Peyer's patch (tissue), 4 donors: ENCODE results near the gene HIGD1C. TPM values are rescaled to one million over a fixed set of nuclear protein-coding genes. Genes with fewer than 3 reads are reported as not detected.

Experiments
- DNase-seq, 3 donors: peaks; one replicate each; pipeline ENCODE4 v3.0.0-alpha.2; 2017 to 2019
- H3K27ac ChIP-seq, 4 donors: fragments of 200-600 bp; sonication (generic); one replicate each; pipeline ENCODE4 v1.5.1; 2016 to 2019
- H3K27me3 ChIP-seq, 2 donors: fragments of 200-600 bp; sonication (generic); one replicate each; pipeline ENCODE4 v1.5.1; 2019
- H3K36me3 ChIP-seq, 3 donors: fragments of 200-600 bp; sonication (generic); one replicate each; pipeline ENCODE4 v1.5.1; 2016 to 2019
- H3K4me1 ChIP-seq, 4 donors: fragments of 200-600 bp; sonication (generic); one replicate each; pipeline ENCODE4 v1.5.1; 2016 to 2019
- H3K4me3 ChIP-seq, 4 donors: fragments of 200-600 bp; sonication (generic); 1 replicate in 3 of 4; 2 replicates in 1 of 4; pipeline ENCODE4 v1.5.1; 2016 to 2019; ENCODE audit warnings: mild to moderate bottlenecking in 1 of 4
- H3K9me3 ChIP-seq, 4 donors: fragments of 200-600 bp; sonication (generic); one replicate each; pipeline ENCODE4 v1.5.1; 2016 to 2019; ENCODE audit warnings: mild to moderate bottlenecking in 1 of 4
- POLR2A ChIP-seq, 2 donors: fragments of 450-650 bp; IDR thresholded peaks; one replicate each; pipeline ENCODE4 v1.5.1; 2017; ENCODE audit warnings: antibody characterized with exemption in 2 of 2, mild to moderate bottlenecking in 2 of 2, moderate library complexity in 2 of 2
- total RNA-seq, 4 donors: library from RNA; depleted of rRNA; stranded (reverse); fragments of >200 nt; gene quantifications; one replicate each; pipeline ENCODE4 v1.1.0, GENCODE V29; 2016
- TF ChIP-seq, protein P1 (sequence below), 6 experiments: fragments of 450-650 bp in 4 of 6; fragments of 200-600 bp in 2 of 6; sonication (generic) in 1 of 6; IDR thresholded peaks; one replicate each; pipeline ENCODE4 v1.5.1; 2017 to 2019; ENCODE audit warnings: antibody characterized with exemption in 6 of 6, mild to moderate bottlenecking in 3 of 6, moderate library complexity in 1 of 6

Gene HIGD1C
- total RNA-seq, 4 donors from 2014 or later = not detected

DNA sequence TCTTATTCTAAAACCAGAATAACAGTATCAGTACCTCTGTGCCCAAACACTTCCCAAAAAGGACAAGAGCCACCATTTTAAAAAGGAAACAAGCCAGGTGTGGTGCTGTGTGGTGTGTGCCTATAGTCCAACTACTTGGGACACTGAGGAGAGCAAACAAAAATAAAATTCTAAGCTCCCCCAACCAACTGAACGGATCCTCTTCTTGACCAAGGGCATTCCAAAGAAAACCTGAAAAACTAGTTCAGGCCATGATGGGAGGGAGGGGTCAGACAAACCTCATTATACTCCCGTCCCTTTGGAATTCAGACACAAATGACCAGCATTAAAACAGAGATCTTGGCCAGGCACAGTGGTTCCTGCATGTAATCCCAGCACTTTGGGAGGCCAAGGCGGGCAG, 53.3 kb downstream of the HIGD1C start:
- H3K36me3 ChIP-seq = peaks cover 0 to 57% (median 0%) of the 10 kb centered on the region in 3 donors
- no peak overlapping the region for H3K4me3 ChIP-seq
- no peak overlapping the region for H3K27ac ChIP-seq
- no peak for TF ChIP-seq POLR2A (IDR thresholded peaks at IDR 0.05)
- TF ChIP-seq, protein P1, sequence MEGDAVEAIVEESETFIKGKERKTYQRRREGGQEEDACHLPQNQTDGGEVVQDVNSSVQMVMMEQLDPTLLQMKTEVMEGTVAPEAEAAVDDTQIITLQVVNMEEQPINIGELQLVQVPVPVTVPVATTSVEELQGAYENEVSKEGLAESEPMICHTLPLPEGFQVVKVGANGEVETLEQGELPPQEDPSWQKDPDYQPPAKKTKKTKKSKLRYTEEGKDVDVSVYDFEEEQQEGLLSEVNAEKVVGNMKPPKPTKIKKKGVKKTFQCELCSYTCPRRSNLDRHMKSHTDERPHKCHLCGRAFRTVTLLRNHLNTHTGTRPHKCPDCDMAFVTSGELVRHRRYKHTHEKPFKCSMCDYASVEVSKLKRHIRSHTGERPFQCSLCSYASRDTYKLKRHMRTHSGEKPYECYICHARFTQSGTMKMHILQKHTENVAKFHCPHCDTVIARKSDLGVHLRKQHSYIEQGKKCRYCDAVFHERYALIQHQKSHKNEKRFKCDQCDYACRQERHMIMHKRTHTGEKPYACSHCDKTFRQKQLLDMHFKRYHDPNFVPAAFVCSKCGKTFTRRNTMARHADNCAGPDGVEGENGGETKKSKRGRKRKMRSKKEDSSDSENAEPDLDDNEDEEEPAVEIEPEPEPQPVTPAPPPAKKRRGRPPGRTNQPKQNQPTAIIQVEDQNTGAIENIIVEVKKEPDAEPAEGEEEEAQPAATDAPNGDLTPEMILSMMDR (IDR thresholded peaks at IDR 0.05) = no peak
- no peaks in the 10 kb centered on the region for H3K9me3 ChIP-seq
- peaks cover 0 to 7% (median 0%) of the 10 kb centered on the region in 4 donors for H3K4me1 ChIP-seq
- DNase-seq = no peak
- H3K27me3 ChIP-seq = no peaks in the 10 kb centered on the region

- Histone ChIP-seq H3K9me3 (no peaks in the 10 kb centered on the region), H3K27ac (peak overlapping the region in 2 of 4 donors; percentile 20 to 26), H3K4me3 (no peak overlapping the region), H3K4me1 (peaks cover 0 to 10% (median 0%) of the 10 kb centered on the region in 4 donors), H3K36me3 (peaks cover 0 to 39% (median 0%) of the 10 kb centered on the region in 3 donors), H3K27me3 (no peaks in the 10 kb centered on the region)
- TF ChIP-seq, protein P1 (IDR thresholded peaks at IDR 0.05) = no peak
- no peak for TF ChIP-seq POLR2A (IDR thresholded peaks at IDR 0.05)
- no peak for DNase-seq
These were observed 56.1 kb downstream of the HIGD1C start for GRCh38 chr12:51008329-51009055.

DNA sequence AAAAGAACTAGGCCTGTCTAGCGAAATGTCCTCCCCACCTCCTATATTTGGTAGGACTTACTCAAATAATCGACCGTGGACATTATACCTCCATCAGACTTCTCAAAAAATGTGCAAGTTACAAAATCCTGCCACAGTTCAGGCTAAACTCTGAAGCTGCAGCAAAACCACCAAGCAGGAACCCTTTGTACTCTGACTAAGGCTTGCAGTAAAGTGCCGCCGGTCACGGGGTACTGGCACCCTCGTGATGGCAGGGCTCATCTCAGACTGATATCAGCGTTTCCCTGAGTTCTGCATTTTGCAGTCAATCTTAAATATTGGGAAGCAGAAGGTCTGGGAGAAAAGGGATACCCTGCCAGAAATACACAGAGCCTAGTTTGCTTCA, 56.7 kb downstream of the HIGD1C start:
- Histone ChIP-seq H3K9me3 (no peaks in the 10 kb centered on the region), H3K27me3 (no peaks in the 10 kb centered on the region), H3K36me3 (peaks cover 0 to 36% (median 0%) of the 10 kb centered on the region in 3 donors), H3K4me1 (peaks cover 0 to 10% (median 0%) of the 10 kb centered on the region in 4 donors), H3K27ac (peak overlapping the region in 2 of 4 donors; percentile 20 to 26), H3K4me3 (no peak overlapping the region)
- TF ChIP-seq, protein P1 (IDR thresholded peaks at IDR 0.05) = no peak
- no peak for TF ChIP-seq POLR2A (IDR thresholded peaks at IDR 0.05)
- DNase-seq = peak; percentile 59 to 89 (median 76)

GRCh38 chr12:51011955-51012354, 59.6 kb downstream of the HIGD1C start:
- TF ChIP-seq POLR2A (IDR thresholded peaks at IDR 0.05) = no peak
- TF ChIP-seq, protein P1 (IDR thresholded peaks at IDR 0.05) = no peak
- DNase-seq = no peak
- Histone ChIP-seq H3K27me3 (no peaks in the 10 kb centered on the region), H3K4me3 (no peak overlapping the region), H3K9me3 (no peaks in the 10 kb centered on the region), H3K4me1 (peaks cover 0 to 10% (median 0%) of the 10 kb centered on the region in 4 donors), H3K27ac (no peak overlapping the region), H3K36me3 (peaks cover 0 to 11% (median 0%) of the 10 kb centered on the region in 3 donors)

GRCh38 chr12:51012570-51013236, 60.4 kb downstream of the HIGD1C start:
- Histone ChIP-seq H3K4me1 (peaks cover 0 to 10% (median 0%) of the 10 kb centered on the region in 4 donors), H3K27ac (no peak overlapping the region), H3K4me3 (no peak overlapping the region), H3K27me3 (no peaks in the 10 kb centered on the region), H3K9me3 (no peaks in the 10 kb centered on the region), H3K36me3 (peaks cover 0 to 3% (median 0%) of the 10 kb centered on the region in 3 donors)
- no peak for DNase-seq
- TF ChIP-seq POLR2A (IDR thresholded peaks at IDR 0.05) = no peak
- TF ChIP-seq, protein P1 (IDR thresholded peaks at IDR 0.05) = no peak
